Endothelial cell of umbilical vein (primary cell): Measurements from ENCODE around the gene AGK. TPM values are rescaled to one million over a fixed set of nuclear protein-coding genes. Genes with fewer than 3 reads are reported as not detected.

Experiments used
- BruUV-seq: library from RNA; stranded (reverse); fragments of 400-500 nt; replicated peaks from 2 replicates; lab custom pipeline; 2021; lab: Mats Ljungman, UMichigan
- CTCF ChIA-PET: fragments of 300-600, 350-600 bp; sonication (Branson Sonifier 250); formaldehyde crosslinking; loops from one replicate; lab custom pipeline; 2021; ENCODE audit warnings: antibody characterized with exemption, inconsistent platforms; lab: Charles Lee
- POLR2A ChIA-PET: fragments of 300-600, 350-600 bp; sonication (Branson Sonifier 250); formaldehyde crosslinking; loops from one replicate; lab custom pipeline; 2021; ENCODE audit warnings: antibody characterized with exemption, inconsistent platforms; lab: Charles Lee
- DNase-seq: peaks from one replicate; pipeline ENCODE4 v3.0.0-alpha.2; 2011; ENCODE audit warnings: low read depth, low spot score
- FAIRE-seq: peaks from 2 replicates; lab custom pipeline; 2011; peaks lifted over from hg19 to GRCh38; lab: Jason Lieb, UNC
- H2AFZ ChIP-seq: 2 replicates; pipeline ENCODE4 v1.6.0; 2012; ENCODE audit warnings: low read depth, low read length, control low read depth, inconsistent platforms
- H3K27ac ChIP-seq: 2 replicates; pipeline ENCODE4 v1.5.1; 2011; ENCODE audit warnings: low read depth, mild to moderate bottlenecking, control low read depth, low read length, moderate library complexity; ENCODE audit not compliant: insufficient read depth
- H3K27me3 ChIP-seq, 2 experiments: 2 replicates each; pipeline versions ENCODE4 v1.6.0 to v1.6.1; 2011; ENCODE audit warnings: low read length in 2 of 2, mixed read lengths in 1 of 2; ENCODE audit not compliant: control insufficient read depth in 2 of 2, insufficient read depth in 2 of 2
- H3K36me3 ChIP-seq, 2 experiments: 2 replicates in 1 of 2; 3 replicates in 1 of 2; pipeline ENCODE4 v1.5.1; 2011; ENCODE audit warnings: low read length in 2 of 2, mild to moderate bottlenecking in 1 of 2, moderate library complexity in 1 of 2; ENCODE audit not compliant: control insufficient read depth in 2 of 2, insufficient read depth in 2 of 2; ENCODE audit errors: extremely low read depth in 1 of 2
- H3K4me1 ChIP-seq: 3 replicates; pipeline ENCODE4 v1.5.1; 2011; ENCODE audit warnings: mild to moderate bottlenecking, low read length; ENCODE audit not compliant: control insufficient read depth, insufficient read depth; ENCODE audit errors: extremely low read depth
- H3K4me2 ChIP-seq: 2 replicates; pipeline ENCODE4 v1.6.1; 2011; ENCODE audit warnings: low read length, control low read depth, mixed read lengths; ENCODE audit not compliant: insufficient read depth
- H3K4me3 ChIP-seq, 3 experiments: fragments of 200-600 bp in 1 of 3; sonication (generic), shearing (Covaris generic) in 1 of 3; replicated peaks in 1 of 3; 2 replicates each; pipeline ENCODE4 v1.5.1; 2011 to 2016; ENCODE audit warnings: control low read depth in 3 of 3, low read length in 3 of 3, mild to moderate bottlenecking in 2 of 3, inconsistent platforms in 1 of 3, low read depth in 1 of 3, moderate library complexity in 1 of 3; ENCODE audit not compliant: insufficient read depth in 1 of 3
- H3K79me2 ChIP-seq: 2 replicates; pipeline ENCODE4 v1.6.0; 2012; ENCODE audit warnings: low read length, inconsistent platforms; ENCODE audit not compliant: control insufficient read depth, insufficient read depth
- H3K9ac ChIP-seq: replicated peaks from 2 replicates; pipeline ENCODE3; 2011; ENCODE audit warnings: low read length, control low read depth; ENCODE audit not compliant: insufficient read depth; ENCODE audit errors: extremely low read depth
- H3K9me1 ChIP-seq: replicated peaks from 3 replicates; pipeline ENCODE4 v1.6.0; 2011; ENCODE audit warnings: mild to moderate bottlenecking, low read length; ENCODE audit not compliant: control insufficient read depth, insufficient read depth; ENCODE audit errors: extremely low read depth
- H3K9me3 ChIP-seq: replicated peaks from 2 replicates; pipeline ENCODE4 v1.5.1; 2012; ENCODE audit warnings: low read length, inconsistent platforms; ENCODE audit not compliant: control insufficient read depth, insufficient read depth
- H4K20me1 ChIP-seq: replicated peaks from 2 replicates; pipeline ENCODE3; 2011; ENCODE audit warnings: mild to moderate bottlenecking, low read length; ENCODE audit not compliant: control insufficient read depth, insufficient read depth; ENCODE audit errors: extremely low read depth
- CTCF ChIP-seq, 2 donors: IDR thresholded peaks; 1 replicate in 1 of 2; 2 replicates in 1 of 2; pipeline ENCODE4 v1.5.1; 2011; ENCODE audit warnings: low read length in 2 of 2, mild to moderate bottlenecking in 2 of 2, moderate library complexity in 2 of 2, control low read depth in 1 of 2, inconsistent platforms in 1 of 2, low read depth in 1 of 2; ENCODE audit not compliant: insufficient read depth in 1 of 2; ENCODE audit errors: extremely low read depth in 1 of 2
- EZH2 ChIP-seq: IDR thresholded peaks from 2 replicates; pipeline ENCODE4 v1.6.1; 2012; ENCODE audit warnings: borderline replicate concordance, low read depth, mild to moderate bottlenecking, moderate library complexity, low read length, inconsistent platforms; ENCODE audit not compliant: severe bottlenecking
- FOS ChIP-seq: IDR thresholded peaks from 2 replicates; pipeline ENCODE4 v1.6.1; 2011; ENCODE audit warnings: mild to moderate bottlenecking, low read length, moderate library complexity, borderline replicate concordance; ENCODE audit not compliant: insufficient read depth
- GATA2 ChIP-seq: IDR thresholded peaks from 2 replicates; pipeline ENCODE4 v1.7.0; 2011; ENCODE audit warnings: low read depth, mild to moderate bottlenecking, moderate library complexity, mixed read lengths, low read length; ENCODE audit not compliant: insufficient read length, insufficient read depth
- JUN ChIP-seq: IDR thresholded peaks from 2 replicates; pipeline ENCODE4 v1.6.1; 2011; ENCODE audit warnings: borderline replicate concordance, low read depth; ENCODE audit not compliant: insufficient read length, insufficient read depth
- MYC ChIP-seq: IDR thresholded peaks from one replicate; pipeline ENCODE4 v1.6.1; 2011; ENCODE audit warnings: mild to moderate bottlenecking, low read depth, low read length
- POLR2A ChIP-seq: IDR thresholded peaks from 2 replicates; pipeline ENCODE4 v1.6.1; 2012; ENCODE audit warnings: low read depth, mild to moderate bottlenecking, control low read depth, low read length
- POLR2AphosphoS5 ChIP-seq: IDR thresholded peaks from 2 replicates; pipeline ENCODE4 v1.6.1; 2012; ENCODE audit warnings: low read depth, mild to moderate bottlenecking, control low read depth, low read length, moderate library complexity; ENCODE audit not compliant: insufficient read depth
- dilution Hi-C: fragments of 300-500 bp; cut with MboI; formaldehyde crosslinking; loops from one replicate; pipeline ENCODE4 v1.15.0; 2019; ENCODE audit warnings: low sequenced_read_pairs; ENCODE audit not compliant: extremely low pct_ligation_motif_present
- intact Hi-C: fragments of 100-400 bp; cut with micrococcal nuclease; formaldehyde crosslinking; loops from one replicate; pipeline ENCODE4 v1.10.0; 2022
- polyA plus RNA-seq, 4 experiments: library from polyadenylated mRNA; depleted of rRNA in 3 of 4; stranded (reverse) in 3 of 4; unstranded in 1 of 4; fragments of >200 nt; gene quantifications; 2 replicates each; pipeline versions ENCODE4 v1.2.1 to v1.2.3, GENCODE V29; 2011 to 2012; ENCODE audit warnings: missing spikeins in 1 of 4
- total RNA-seq: library from RNA; stranded (reverse); gene quantifications from 2 replicates; pipeline ENCODE4 v1.2.3, GENCODE V29; 2021
- TF ChIP-seq, protein P1 (sequence below): IDR thresholded peaks from 2 replicates; pipeline ENCODE4 v1.6.1; 2011; ENCODE audit not compliant: insufficient read depth, insufficient read length

The AGK gene
- total and polyA plus RNA-seq, 2 donors (not counting 3 experiments of a cell fraction or from before 2014, with no cell fraction given) = 23.6 to 34.3 TPM

- H3K9me1 ChIP-seq = no peaks in the 10 kb centered on the region
- no peak overlapping the region for H2AFZ ChIP-seq
- no peaks in the 10 kb centered on the region for H3K79me2 ChIP-seq
- no peaks in the 10 kb centered on the region for H3K4me1 ChIP-seq
- intact Hi-C loops = no loop called here
- no peaks in the 10 kb centered on the region for H3K36me3 ChIP-seq
- H3K4me3 ChIP-seq = no peak overlapping the region
- no peaks in the 10 kb centered on the region for H3K9me3 ChIP-seq
- H3K27ac ChIP-seq = no peak overlapping the region
- H3K9ac ChIP-seq = no peak overlapping the region
- CTCF ChIA-PET = no interaction called here
- no peak for TF ChIP-seq JUN
- TF ChIP-seq EZH2 = no peak
- TF ChIP-seq POLR2AphosphoS5 = no peak
- no peaks in the 10 kb centered on the region for H4K20me1 ChIP-seq
- POLR2A ChIA-PET = no interaction called here
- BruUV-seq = no TSS peak
- H3K27me3 ChIP-seq = no peaks in the 10 kb centered on the region
- no peak overlapping the region for H3K4me2 ChIP-seq
- no peak for FAIRE-seq
- dilution Hi-C loops = no loop called here
- no peak for DNase-seq
Observed at GRCh38 chr7:141528399-141528798, 22.8 kb upstream of the AGK start.

DNA sequence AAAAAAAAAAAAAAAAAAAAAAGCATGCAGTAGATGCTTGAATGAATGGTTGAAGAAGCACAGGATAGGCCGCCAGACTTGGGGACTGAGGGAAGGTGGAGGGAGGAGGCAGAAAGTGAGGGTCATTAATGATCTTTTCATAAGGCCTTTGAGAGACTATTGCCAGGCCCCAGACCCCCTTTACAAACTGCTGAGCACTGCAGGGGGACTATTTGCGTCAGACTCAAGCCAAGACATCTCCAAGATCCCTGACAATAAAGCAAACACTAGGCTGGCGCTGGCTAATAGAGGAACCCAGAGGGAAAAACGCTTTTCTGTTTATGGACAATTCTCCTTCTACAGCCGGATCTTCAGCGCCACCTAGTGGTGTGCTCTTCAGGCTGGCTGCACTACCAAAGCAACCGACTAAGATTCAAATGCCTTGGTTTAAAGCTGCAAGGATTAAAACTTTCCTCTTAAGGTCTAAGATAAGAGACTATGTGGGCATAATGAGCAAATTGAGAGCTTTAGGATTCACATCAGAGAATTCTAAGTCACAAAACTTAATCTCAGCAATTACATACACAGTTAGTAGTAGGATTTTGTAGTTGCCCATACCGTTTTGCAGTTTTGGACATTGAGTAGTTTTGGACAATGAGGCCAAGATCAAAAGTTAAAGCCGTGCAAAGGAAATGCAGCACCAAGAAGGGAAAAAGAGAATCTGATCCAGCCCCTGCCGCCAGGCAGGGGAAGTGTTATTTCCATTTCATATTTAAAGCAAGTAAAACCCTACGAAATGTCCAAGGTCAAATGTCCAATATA lies 17.9 kb upstream of the AGK start:
- TF ChIP-seq POLR2A = no peak
- TF ChIP-seq, protein P1, sequence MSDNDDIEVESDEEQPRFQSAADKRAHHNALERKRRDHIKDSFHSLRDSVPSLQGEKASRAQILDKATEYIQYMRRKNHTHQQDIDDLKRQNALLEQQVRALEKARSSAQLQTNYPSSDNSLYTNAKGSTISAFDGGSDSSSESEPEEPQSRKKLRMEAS = no peak
- TF ChIP-seq MYC = no peak
- TF ChIP-seq EZH2 = no peak
- TF ChIP-seq JUN = no peak
- TF ChIP-seq GATA2 = no peak
- no peak for TF ChIP-seq FOS
- peak; percentile 91 to 97 for TF ChIP-seq CTCF (IDR thresholded peaks at IDR 0.05; ENCODE audit: extremely low read depth in 1 of 2, insufficient read depth in 1 of 2, low read depth in 1 of 2, low read length in 2 of 2)
- Histone ChIP-seq H2AFZ (peak overlapping the region; percentile 46), H3K4me3 (no peak overlapping the region), H3K9me3 (no peaks in the 10 kb centered on the region), H3K9ac (no peak overlapping the region), H4K20me1 (no peaks in the 10 kb centered on the region), H3K79me2 (no peaks in the 10 kb centered on the region), H3K9me1 (no peaks in the 10 kb centered on the region), H3K27ac (no peak overlapping the region), H3K4me2 (no peak overlapping the region), H3K4me1 (no peaks in the 10 kb centered on the region), H3K36me3 (no peaks in the 10 kb centered on the region), H3K27me3 (peaks cover 0 to 4% of the 10 kb centered on the region in 2 experiments)
- DNase-seq = peak; percentile 67
- POLR2A ChIA-PET = no interaction called here
- intact Hi-C loops = loop anchor here (1.0 to 10.0 kb wide), 8 partner anchors 117 to 1015 kb away; partner anchors contain the start of genes ADCK2, BRAF and MRPS33
- BruUV-seq = no TSS peak
- peak; percentile 92 for FAIRE-seq
- CTCF ChIA-PET = interaction anchor here (0.6 to 3.5 kb wide), 37 partner anchors 10 to 1017 kb away, joined by 3 to 59 read pairs (median 5); partner anchors contain the start of genes AGK, MRPS33 and SSBP1
- dilution Hi-C loops = no loop called here
